Stimulated activated CD8-positive, alpha-beta memory T cell treated with anti-CD3 and anti-CD28 coated beads, Interleukin-2, amount 100 ng/mL, for 1 hour (primary cell): ENCODE measurements around the gene ZAP70.
A peak's percentile ranks its signal among the peaks of the same experiment; 100 is the strongest.

Experiments
- DNase-seq, 2 donors: peaks; one replicate each; pipeline ENCODE4 v3.0.0-alpha.2; 2020; ENCODE audit warnings: low read depth in 2 of 2

Gene ZAP70

GRCh38 chr2:97752342-97753334 is 39.3 kb downstream of the ZAP70 start:
- DNase-seq = no peak

DNA sequence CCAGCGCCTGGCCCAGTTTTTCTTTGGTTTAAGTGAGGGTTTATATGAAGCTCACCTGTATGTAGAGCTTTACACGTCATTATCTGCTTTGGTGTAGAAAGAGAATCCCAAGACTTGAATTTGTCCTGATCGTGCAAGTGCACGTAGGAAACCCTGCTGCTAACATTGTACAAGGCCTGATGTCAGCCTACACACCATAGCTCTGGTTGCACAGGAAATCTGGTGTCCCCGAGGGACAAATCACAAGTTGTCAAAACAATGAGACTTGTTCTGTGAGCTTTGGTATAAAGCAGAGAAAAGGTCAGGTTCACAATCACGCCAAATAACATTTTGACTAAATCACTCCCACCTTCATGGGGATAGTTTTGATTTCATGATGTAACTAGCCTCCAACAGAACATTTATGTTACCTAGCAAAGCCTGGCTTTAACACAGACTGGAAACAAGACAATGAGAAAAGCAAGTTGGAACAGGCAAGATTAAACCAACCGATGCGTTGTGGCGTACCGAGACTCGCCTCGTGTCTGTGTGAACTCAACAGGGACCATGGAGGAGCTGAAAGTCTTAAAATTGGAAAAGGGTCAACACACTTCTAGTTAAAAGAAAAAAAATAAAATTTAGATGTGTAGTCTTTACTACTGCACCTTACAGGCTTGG is 41.4 kb downstream of the ZAP70 start:
- DNase-seq = no peak

- no peak for DNase-seq
Measured at GRCh38 chr2:97755491-97755890, 42.1 kb downstream of the ZAP70 start.

DNA sequence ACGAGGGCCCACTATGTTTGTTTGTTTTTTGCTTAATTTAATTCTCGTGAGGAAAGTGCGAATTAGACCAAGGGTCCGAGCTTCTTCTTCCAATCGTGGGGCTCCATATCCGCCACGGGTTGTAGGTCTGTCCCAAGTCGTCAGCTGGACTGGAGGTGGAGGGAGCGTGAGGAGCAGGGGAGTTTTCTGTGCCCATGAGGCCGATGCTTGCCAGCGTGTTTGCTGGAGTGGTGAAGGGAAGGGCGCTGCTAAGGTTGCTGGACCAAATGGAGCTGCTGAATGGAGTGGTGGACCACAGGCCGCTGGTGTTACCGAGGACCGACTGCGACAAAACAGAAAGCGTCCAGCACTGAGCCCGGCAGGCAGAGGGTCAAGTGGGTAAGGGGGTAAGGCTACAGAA is 43.7 kb downstream of the ZAP70 start:
- DNase-seq = no peak

DNA sequence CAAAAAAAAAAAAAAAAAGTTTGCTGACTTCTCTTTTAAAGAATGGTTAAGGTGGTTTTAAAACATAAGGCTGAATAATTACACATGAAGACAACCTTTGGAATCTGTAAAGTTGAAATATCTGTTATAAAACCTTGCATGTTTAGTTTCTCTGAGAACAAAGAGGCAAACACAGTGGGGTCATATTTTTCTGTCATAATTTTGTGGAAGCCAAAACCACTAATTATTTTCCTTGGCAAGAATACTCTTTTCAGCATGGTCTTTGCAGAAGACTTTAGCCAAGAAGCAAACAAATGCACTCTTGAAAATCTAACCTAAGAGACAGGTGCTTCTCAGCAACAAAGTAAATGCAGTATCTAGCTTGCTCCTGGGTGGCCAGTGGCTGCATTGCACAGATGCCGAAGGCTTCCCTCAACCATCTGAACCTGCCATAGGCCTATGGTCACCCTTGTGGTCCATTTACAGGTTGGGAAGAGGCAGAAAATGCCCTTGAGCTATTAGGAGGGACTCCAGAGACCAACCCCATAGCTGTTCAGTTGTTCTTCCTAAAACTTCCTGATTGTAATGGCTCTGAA is 44.8 kb downstream of the ZAP70 start:
- DNase-seq = no peak

DNA sequence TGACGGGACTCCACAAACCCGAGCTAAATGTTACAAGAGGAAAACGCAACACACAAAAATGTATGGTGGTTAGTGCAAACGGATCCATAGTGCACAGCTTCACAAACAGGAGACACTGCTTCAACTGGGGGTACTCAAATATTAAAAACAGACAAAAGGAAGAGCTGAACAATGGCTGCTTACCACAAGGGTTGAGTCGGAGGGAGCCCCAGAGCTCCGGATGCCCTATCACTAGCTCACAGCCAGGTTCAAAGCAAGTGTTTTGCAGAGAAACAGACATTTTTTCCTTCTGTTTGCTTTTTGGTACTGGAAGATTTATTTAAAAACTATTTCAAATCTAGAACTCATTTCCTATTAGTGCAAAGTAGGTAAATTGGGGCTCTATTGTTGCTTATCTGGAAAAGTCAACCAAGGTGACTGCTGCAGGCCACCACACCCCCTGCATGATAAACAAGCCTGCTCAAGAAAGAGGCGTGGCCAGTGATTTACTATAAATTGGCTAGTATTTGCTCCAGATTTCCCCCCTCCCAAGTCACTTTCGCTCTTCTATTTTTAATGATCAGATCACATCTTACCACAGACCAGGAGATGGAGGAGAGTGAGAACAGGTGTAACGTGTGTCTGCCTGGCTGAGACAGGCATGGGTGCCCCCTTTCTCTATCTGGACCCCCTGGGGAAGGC is 46.5 kb downstream of the ZAP70 start:
- no peak for DNase-seq

DNA sequence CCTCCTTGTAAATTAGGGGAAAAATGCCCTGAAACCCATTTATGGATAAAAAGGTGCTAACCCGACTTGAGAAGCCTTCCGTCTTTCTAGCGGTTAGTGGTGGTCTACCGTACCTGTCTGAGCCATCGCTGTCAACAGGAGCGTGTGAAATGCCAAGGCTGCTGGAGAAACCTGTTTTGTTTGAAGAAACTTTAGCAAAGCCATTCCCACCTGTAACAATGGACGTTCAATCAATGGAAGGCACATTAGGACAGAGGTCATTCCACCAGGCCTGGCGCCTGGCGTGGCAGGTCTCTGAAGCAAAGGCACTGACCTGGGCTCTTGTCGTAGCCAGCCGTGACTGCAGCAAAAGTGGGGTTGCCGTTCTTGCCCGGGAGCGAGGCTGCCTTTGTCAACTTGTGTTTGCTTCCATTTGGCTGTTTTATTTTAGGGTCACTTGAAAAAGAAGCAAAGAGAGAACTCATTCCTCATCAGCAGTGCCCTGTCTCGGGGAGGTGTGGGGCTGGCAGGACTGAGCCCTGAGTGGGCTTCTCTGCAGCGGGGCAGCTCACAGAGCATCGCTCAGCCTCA is 47.2 kb downstream of the ZAP70 start:
- DNase-seq = no peak

- DNase-seq = peak; percentile 15 to 36
Measured at GRCh38 chr2:97761192-97761591, 47.8 kb downstream of the ZAP70 start.

- no peak for DNase-seq
Measured at GRCh38 chr2:97763176-97763845, 49.9 kb downstream of the ZAP70 start.

- DNase-seq = no peak
Measured at GRCh38 chr2:97764559-97765263, 51.3 kb downstream of the ZAP70 start.

DNA sequence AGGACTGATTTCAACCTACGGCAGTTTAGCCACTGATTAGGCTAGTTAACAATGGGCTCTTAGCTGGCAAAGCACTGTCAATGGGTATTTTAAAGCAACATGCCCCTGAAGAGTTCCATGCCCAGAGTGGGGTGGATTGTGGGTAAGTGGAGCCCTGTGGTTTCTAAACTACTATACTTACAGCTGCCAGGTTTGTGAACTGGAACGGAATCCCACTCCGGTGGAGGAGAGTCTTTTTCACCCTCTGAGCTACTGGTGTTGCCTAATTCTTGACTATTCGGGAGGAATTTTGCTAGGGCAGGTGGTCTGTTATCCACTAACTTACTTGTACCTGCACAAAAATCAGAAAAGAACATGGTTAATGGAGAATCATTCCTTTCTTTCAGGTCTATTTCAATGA is 52.6 kb downstream of the ZAP70 start:
- DNase-seq = no peak

DNA sequence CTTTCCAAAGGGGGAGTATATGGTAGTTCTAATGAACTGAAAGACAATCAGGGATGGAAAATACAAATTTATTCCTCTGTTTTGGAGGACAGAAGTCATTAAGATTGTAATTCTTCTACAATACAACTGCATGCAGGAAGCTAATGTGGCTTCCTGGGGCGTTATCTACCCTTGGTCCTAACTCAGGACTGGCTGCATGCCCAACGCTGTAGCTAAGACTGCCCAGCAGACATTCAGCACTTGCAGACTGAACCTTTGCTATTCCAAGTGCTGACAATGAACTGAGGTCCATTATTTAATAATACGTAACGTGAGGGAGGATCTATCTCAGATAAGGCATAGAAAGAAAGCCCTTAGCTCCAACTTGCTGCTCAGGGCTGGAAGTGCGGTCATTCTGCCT is 53.2 kb downstream of the ZAP70 start:
- no peak for DNase-seq

- no peak for DNase-seq
Measured at GRCh38 chr2:97769308-97769707, 55.9 kb downstream of the ZAP70 start.

DNA sequence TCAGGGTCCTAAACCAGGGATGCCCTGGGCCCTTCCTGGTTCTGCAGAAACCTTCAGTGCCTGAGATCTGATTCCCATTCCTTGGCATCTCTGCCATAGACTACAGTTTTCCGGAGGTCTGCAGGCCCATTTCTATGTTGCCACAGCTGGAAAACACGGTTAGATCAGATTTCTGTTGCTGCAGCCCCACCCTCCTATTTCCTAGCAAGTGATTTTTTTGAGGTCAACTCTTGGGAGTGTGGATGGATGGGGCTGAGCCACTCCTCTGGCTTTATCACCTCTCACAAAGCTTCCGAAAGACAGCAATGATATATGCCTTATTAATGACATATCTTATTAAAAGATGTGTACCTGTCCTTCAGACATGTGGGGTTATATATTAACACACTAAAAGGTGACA is 56.3 kb downstream of the ZAP70 start:
- DNase-seq = no peak

DNA sequence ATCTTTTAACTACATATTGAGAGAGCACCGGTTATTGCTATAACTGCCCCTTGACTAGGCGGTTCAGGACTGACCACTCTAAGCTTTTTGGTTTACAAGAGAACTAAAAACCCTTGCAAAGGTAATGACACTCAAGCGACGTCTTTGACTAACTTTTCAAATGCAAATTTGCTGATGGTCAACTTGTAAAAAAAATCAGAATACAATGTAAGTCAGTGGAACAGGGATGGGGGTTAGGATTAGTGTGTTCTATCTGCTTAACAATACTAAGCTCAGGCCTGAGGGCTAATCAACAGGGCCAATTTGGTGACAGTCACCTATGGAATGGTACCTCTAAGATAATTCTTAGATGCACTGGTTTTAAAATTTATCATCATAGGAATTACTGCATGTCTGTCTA is 57.1 kb downstream of the ZAP70 start:
- no peak for DNase-seq

- DNase-seq = no peak
Measured at GRCh38 chr2:97774425-97774824, 61.0 kb downstream of the ZAP70 start.

GRCh38 chr2:97775074-97775473 is 61.7 kb downstream of the ZAP70 start:
- DNase-seq = no peak

GRCh38 chr2:97779141-97779540 is 65.8 kb downstream of the ZAP70 start:
- DNase-seq = no peak

- no peak for DNase-seq
Measured at GRCh38 chr2:97781981-97782380, 68.6 kb downstream of the ZAP70 start.

GRCh38 chr2:97784953-97785352 is 71.6 kb downstream of the ZAP70 start:
- DNase-seq = no peak

DNA sequence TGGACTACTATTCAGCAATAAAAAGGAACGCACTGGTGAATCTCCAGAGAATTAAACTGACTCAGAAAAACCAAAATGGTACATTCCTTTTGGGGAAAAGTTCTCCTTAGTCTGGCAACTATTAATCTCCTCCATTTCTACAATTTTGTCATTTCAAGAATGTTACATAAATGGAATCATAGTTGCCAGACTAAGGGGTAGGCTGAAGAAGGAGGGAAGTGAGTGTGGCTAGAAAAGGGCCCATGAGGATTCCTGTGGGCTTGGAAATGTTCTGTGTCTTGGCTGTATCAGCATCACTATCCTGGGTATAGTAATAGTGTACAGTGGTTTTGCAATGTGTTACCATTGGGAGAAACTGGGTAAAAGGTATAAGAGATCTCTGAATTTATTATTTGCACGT is 72.4 kb downstream of the ZAP70 start:
- DNase-seq = no peak
